ENCODE measurements around the gene PSMD13.
"Not testable (repeated sequence)": the region's sequence is repeated elsewhere in the genome, so short reads cannot be mapped to it uniquely, and the experiment has no call there.

PSMD13 gene

DNA sequence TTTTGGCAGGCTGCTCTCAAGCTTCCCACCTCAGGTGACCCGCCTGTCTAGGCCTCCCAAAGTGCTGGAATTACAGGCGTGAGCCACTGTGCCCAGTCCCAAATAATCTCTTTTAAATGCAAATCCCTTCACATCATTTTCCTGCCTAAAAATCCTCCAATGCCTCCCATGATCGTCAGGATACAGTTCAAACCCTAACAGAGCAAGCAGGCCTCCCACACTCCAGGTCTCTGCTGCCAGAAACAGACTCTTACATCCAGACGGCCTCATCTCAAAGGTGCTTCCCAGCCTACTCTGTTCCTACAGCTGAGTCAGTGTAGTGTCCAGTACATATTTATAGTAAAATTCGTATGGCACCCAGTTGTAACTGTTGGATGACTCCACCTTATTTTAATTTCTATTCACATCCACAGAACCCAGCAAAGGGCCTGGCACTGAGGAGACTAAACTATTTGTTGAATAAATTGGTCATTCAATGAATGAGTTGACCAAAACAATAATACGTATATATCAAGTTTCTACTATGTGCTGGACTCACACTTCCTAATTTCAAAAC is 8.9 kb upstream of the PSMD13 start:
- H3K36me3 ChIP-seq (ENCODE audit: control insufficient read depth in 2 of 2, insufficient read depth in 2 of 2, low read length in 2 of 2): peaks cover 0 to 9% of the 10 kb centered on the region in 2 donors
- no peaks in the 10 kb centered on the region for H3K9me3 ChIP-seq (ENCODE audit: control insufficient read depth in 2 of 2, low read length in 2 of 2)
- no peaks in the 10 kb centered on the region for H3K27me3 ChIP-seq (ENCODE audit: control insufficient read depth in 2 of 2, insufficient read depth in 2 of 2, low read length in 2 of 2)
- no peak overlapping the region for H3K27ac ChIP-seq (ENCODE audit: low read depth in 2 of 2, low read length in 2 of 2)
- H3K4me3 ChIP-seq (ENCODE audit: low read length in 2 of 2): no peak overlapping the region
- H3K9ac ChIP-seq (ENCODE audit: low read depth in 1 of 2, low read length in 2 of 2): no peak overlapping the region
- no peaks in the 10 kb centered on the region for H3K4me1 ChIP-seq (ENCODE audit: control insufficient read depth in 2 of 2, insufficient read depth in 2 of 2, low read length in 2 of 2)

DNA sequence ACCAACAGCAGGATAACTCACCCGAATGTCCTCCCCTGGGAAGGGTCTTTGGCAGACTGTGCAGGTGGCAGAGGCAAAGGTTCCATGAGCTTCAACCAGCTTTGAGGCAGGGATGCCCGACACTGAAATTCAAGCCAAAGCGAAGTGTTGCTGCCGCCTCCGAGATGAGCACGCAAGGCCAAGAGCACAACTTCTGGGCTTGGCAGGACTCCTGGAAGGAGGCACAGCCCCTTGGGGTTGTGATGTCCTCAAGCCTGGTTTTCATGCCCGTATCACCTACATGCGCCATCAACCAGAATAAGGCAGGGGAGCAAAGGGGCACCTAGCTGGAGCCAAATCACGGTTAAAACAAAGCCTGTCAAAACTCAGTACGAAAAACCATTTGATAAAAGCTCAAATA is 6.3 kb upstream of the PSMD13 start:
- Histone ChIP-seq H3K4me3 (ENCODE audit: low read length in 2 of 2) (no peak overlapping the region), H3K27ac (ENCODE audit: low read depth in 2 of 2, low read length in 2 of 2) (no peak overlapping the region), H3K4me1 (ENCODE audit: control insufficient read depth in 2 of 2, insufficient read depth in 2 of 2, low read length in 2 of 2) (peaks cover 3 to 6% of the 10 kb centered on the region in 2 donors), H3K36me3 (ENCODE audit: control insufficient read depth in 2 of 2, insufficient read depth in 2 of 2, low read length in 2 of 2) (peaks cover 0 to 6% of the 10 kb centered on the region in 2 donors), H3K9me3 (ENCODE audit: control insufficient read depth in 2 of 2, low read length in 2 of 2) (no peaks in the 10 kb centered on the region), H3K27me3 (ENCODE audit: control insufficient read depth in 2 of 2, insufficient read depth in 2 of 2, low read length in 2 of 2) (no peaks in the 10 kb centered on the region), H3K9ac (ENCODE audit: low read depth in 1 of 2, low read length in 2 of 2) (no peak overlapping the region)

DNA sequence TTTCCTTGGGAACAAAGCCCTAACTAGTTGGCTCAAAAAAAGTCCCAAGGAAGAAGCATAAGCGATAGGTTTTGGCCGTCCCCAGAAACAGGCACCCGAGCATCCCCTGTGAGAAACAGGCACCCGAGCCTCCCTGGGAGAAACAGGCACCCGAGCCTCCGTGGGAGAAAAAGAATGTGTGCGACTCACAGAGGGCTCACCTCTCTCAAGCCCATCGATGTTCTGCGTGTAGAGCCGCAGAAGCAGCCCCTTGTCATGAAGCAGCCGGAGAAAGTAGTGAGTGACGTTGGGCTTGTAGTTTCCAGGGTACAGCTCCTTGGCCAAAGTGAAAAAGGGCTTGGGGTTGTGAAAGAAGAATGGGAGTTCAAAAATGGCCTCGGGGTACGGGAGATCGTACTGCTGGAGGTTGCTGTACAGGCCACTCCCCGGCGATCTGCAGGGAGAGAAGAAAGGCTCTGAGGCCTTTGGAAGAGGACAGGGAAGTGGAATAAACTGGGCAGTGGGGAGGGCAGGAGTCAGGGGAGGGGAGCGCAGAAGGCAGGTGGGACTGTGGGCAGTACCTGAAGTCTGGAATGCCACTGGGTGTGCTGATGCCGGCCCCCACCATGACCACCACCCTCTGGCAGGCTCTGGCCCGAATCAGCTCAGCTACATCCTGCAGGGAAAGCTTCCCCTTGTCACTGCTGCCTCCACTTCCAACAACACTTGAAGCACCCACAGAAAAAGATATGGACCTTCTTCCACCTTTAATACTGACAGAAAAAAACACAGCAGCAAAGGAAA is 3.8 kb upstream of the PSMD13 start:
- H3K9ac ChIP-seq (ENCODE audit: low read depth in 1 of 2, low read length in 2 of 2): no peak overlapping the region
- H3K36me3 ChIP-seq (ENCODE audit: control insufficient read depth in 2 of 2, insufficient read depth in 2 of 2, low read length in 2 of 2): peaks cover 0 to 6% of the 10 kb centered on the region in 2 donors
- no peaks in the 10 kb centered on the region for H3K27me3 ChIP-seq (ENCODE audit: control insufficient read depth in 2 of 2, insufficient read depth in 2 of 2, low read length in 2 of 2)
- H3K9me3 ChIP-seq (ENCODE audit: control insufficient read depth in 2 of 2, low read length in 2 of 2): no peaks in the 10 kb centered on the region
- H3K27ac ChIP-seq (ENCODE audit: low read depth in 2 of 2, low read length in 2 of 2): no peak overlapping the region
- peaks cover 14 to 18% of the 10 kb centered on the region in 2 donors for H3K4me1 ChIP-seq (ENCODE audit: control insufficient read depth in 2 of 2, insufficient read depth in 2 of 2, low read length in 2 of 2)
- H3K4me3 ChIP-seq (ENCODE audit: low read length in 2 of 2): no peak overlapping the region

DNA sequence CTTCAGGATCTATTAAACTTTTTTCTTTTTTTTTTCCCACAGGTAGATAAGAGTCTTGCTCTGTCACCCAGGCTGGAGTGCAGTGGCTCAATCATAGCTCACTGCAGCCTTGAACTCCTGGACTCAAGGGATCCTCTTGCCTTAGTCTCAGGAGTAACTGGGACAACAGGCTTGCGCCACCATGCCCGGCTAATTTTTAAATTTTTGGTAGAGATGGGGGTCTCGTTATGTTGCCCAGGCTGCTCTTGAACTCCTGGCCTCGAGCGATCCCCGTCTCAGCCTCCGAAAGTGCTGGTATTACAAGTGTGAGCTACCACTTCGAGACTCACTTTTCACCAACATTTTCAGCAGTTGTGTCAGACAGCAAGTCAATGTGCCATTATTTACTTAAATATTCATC is 1.6 kb upstream of the PSMD13 start:
- peaks cover 4 to 12% of the 10 kb centered on the region in 2 donors for H3K36me3 ChIP-seq (ENCODE audit: control insufficient read depth in 2 of 2, insufficient read depth in 2 of 2, low read length in 2 of 2)
- H3K27ac ChIP-seq (ENCODE audit: low read depth in 2 of 2, low read length in 2 of 2): no peak overlapping the region
- H3K4me1 ChIP-seq (ENCODE audit: control insufficient read depth in 2 of 2, insufficient read depth in 2 of 2, low read length in 2 of 2): peaks cover 18% of the 10 kb centered on the region in 2 donors
- H3K27me3 ChIP-seq (ENCODE audit: control insufficient read depth in 2 of 2, insufficient read depth in 2 of 2, low read length in 2 of 2): no peaks in the 10 kb centered on the region
- peak overlapping the region; percentile 84 to 94 for H3K9ac ChIP-seq (ENCODE audit: low read depth in 1 of 2, low read length in 2 of 2)
- peak overlapping the region; percentile 71 to 82 for H3K4me3 ChIP-seq (ENCODE audit: low read length in 2 of 2)
- H3K9me3 ChIP-seq (ENCODE audit: control insufficient read depth in 2 of 2, low read length in 2 of 2): no peaks in the 10 kb centered on the region

DNA sequence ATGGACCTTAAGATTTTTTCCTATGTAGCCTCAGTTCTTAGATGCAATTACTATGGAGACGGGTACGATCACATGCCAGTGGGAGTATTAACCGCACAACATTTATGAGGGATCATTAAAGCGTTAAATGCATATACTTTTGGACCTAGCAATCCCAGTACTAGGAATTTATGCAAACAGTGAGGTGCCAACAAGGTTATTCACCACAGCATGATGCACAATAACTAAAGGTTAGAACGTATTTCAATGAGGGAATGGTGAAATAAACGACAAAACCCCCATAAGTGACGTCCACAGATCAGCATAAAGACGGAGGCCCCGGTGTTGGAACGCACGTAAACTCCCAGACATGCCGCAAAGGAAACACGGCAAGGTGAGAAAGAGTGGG is 1.2 kb upstream of the PSMD13 start:
- Histone ChIP-seq H3K36me3 (ENCODE audit: control insufficient read depth in 2 of 2, insufficient read depth in 2 of 2, low read length in 2 of 2) (peaks cover 4 to 9% of the 10 kb centered on the region in 2 donors), H3K27ac (ENCODE audit: low read depth in 2 of 2, low read length in 2 of 2) (peak overlapping the region; percentile 80 to 88), H3K9ac (ENCODE audit: low read depth in 1 of 2, low read length in 2 of 2) (peak overlapping the region; percentile 84 to 94), H3K4me1 (ENCODE audit: control insufficient read depth in 2 of 2, insufficient read depth in 2 of 2, low read length in 2 of 2) (peaks cover 18% of the 10 kb centered on the region in 2 donors), H3K27me3 (ENCODE audit: control insufficient read depth in 2 of 2, insufficient read depth in 2 of 2, low read length in 2 of 2) (no peaks in the 10 kb centered on the region), H3K9me3 (ENCODE audit: control insufficient read depth in 2 of 2, low read length in 2 of 2) (no peaks in the 10 kb centered on the region), H3K4me3 (ENCODE audit: low read length in 2 of 2) (peak overlapping the region; percentile 71 to 82)

DNA sequence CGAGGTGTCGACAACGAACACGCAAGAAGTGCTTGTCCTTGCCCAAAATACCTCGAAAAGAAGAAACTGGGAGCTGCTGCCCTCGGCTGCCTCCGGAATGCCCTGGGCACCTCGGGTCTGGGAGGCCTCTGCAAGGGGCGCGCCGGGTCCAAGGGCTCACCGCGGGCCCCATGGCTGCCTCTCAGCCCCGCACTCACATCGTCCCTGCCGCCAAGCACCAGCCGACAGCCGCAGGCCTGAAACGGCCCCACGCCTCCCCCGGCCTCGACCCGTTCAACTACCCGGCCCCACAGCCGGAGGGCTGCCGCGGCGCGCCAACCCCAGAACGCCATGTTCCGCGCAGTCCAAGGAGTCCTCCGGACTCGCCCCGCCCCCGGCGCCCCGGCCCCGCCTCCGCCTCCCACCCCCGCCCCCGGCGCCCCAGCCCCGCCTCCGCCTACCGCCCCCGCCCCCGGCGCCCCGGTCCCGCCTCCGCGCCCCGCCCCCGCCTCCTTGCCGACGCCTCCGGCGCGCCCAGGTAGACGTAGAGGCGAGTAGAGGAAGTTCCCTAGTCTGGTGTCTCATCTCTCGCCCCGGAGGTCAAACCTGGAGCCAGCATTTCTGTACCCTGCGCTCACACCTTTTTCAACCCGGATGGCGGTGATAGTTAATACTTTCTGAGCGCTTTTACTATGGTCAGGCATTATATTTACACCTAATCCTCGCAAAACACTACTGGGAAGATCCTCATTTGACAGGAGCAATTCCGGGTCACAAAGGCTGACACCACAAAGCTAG is 591 bp upstream of the PSMD13 start, which contains the start of gene SIRT3:
Gene SIRT3, minus strand, starts transcription at position 346 of the 777 bp plus-strand sequence. Its CDS starts 14 bp downstream, at position 332.
- H3K9me3 ChIP-seq (ENCODE audit: control insufficient read depth in 2 of 2, low read length in 2 of 2): no peaks in the 10 kb centered on the region
- H3K4me1 ChIP-seq (ENCODE audit: control insufficient read depth in 2 of 2, insufficient read depth in 2 of 2, low read length in 2 of 2): peaks cover 18% of the 10 kb centered on the region in 2 donors
- peak within 1 kb of the TSS; percentile 90 to 94 for H3K9ac ChIP-seq (ENCODE audit: low read depth in 1 of 2, low read length in 2 of 2)
- no peaks in the 10 kb centered on the region for H3K27me3 ChIP-seq (ENCODE audit: control insufficient read depth in 2 of 2, insufficient read depth in 2 of 2, low read length in 2 of 2)
- peaks cover 7 to 9% of the 10 kb centered on the region in 2 donors for H3K36me3 ChIP-seq (ENCODE audit: control insufficient read depth in 2 of 2, insufficient read depth in 2 of 2, low read length in 2 of 2)
- H3K4me3 ChIP-seq (ENCODE audit: low read length in 2 of 2): peak within 1 kb of the TSS; percentile 77 to 92
- H3K27ac ChIP-seq (ENCODE audit: low read depth in 2 of 2, low read length in 2 of 2): peak within 1 kb of the TSS; percentile 97 to 98

DNA sequence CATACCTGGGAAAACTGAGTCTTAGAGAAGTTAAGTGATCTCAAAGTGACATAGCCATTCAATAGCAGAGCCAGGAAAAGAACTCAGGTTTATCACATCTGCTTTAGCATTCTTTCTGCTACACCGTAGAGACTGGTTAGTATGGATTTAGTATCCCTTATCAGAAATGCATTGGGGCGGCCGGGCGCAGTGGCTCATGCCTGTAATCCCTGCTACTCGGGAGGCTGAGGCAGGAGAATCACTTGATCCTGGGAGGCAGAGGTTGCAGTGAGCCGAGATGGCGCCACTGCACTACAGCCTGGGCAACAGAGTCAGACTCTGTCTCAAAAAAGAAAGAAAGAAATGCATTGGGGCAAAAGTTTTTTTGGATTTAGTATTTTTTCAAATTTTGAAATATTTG is 1.6 kb downstream of the PSMD13 start:
- H3K27me3 ChIP-seq (ENCODE audit: control insufficient read depth in 2 of 2, insufficient read depth in 2 of 2, low read length in 2 of 2); H3K9me3 ChIP-seq (ENCODE audit: control insufficient read depth in 2 of 2, low read length in 2 of 2); H3K9ac ChIP-seq (ENCODE audit: low read depth in 1 of 2, low read length in 2 of 2); H3K27ac ChIP-seq (ENCODE audit: low read depth in 2 of 2, low read length in 2 of 2): not testable (repeated sequence)
- peaks cover 13 to 17% of the 10 kb centered on the region in 2 donors for H3K36me3 ChIP-seq (ENCODE audit: control insufficient read depth in 2 of 2, insufficient read depth in 2 of 2, low read length in 2 of 2)
- peak overlapping the region in 1 of 2 donors; percentile 92 for H3K4me3 ChIP-seq (ENCODE audit: low read length in 2 of 2)
- H3K4me1 ChIP-seq (ENCODE audit: control insufficient read depth in 2 of 2, insufficient read depth in 2 of 2, low read length in 2 of 2): peaks cover 18% of the 10 kb centered on the region in 2 donors

DNA sequence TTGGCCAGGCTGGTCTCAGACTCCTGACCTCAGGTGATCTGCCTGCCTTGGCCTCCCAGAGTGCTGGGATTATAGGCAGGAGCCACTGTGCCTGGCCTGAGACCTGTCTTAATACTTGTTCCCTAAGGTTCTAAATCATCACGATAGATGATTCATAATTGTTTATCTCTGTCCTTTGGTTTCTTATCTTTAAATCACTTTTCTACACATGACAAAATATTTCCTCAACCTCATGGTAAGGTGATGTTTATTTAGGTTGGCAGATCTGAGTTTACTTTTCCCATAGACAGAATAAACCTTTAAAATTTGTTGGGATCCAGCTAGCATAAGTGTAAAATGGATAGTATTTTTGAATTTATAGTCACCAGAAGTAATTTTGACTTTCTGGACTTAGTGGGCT is 3.5 kb downstream of the PSMD13 start:
- Histone ChIP-seq H3K27ac (ENCODE audit: low read depth in 2 of 2, low read length in 2 of 2) (no peak overlapping the region), H3K9ac (ENCODE audit: low read depth in 1 of 2, low read length in 2 of 2) (no peak overlapping the region), H3K27me3 (ENCODE audit: control insufficient read depth in 2 of 2, insufficient read depth in 2 of 2, low read length in 2 of 2) (no peaks in the 10 kb centered on the region), H3K36me3 (ENCODE audit: control insufficient read depth in 2 of 2, insufficient read depth in 2 of 2, low read length in 2 of 2) (peaks cover 22 to 33% of the 10 kb centered on the region in 2 donors), H3K4me1 (ENCODE audit: control insufficient read depth in 2 of 2, insufficient read depth in 2 of 2, low read length in 2 of 2) (peaks cover 13 to 16% of the 10 kb centered on the region in 2 donors), H3K4me3 (ENCODE audit: low read length in 2 of 2) (no peak overlapping the region), H3K9me3 (ENCODE audit: control insufficient read depth in 2 of 2, low read length in 2 of 2) (no peaks in the 10 kb centered on the region)

DNA sequence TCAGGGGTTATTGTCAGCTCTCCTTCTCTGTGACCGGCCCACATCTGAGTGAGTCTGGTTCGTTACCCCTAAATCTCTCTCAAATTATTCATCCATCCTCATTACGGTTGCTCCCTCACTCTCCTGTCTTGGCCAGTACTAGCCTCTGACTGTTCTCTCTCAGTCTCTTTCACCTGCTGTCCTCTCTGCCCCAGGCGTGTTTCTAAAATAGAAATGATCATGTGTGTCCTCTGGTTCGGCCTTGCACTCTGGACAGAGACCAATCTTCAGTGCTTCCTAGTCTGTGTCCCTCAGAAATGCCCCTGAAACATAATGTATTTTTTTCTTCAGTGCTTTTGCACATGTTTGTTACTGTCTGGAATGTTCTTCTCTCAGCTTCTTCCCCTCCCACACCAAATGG is 4.9 kb downstream of the PSMD13 start:
- Histone ChIP-seq H3K27ac (ENCODE audit: low read depth in 2 of 2, low read length in 2 of 2) (no peak overlapping the region), H3K4me3 (ENCODE audit: low read length in 2 of 2) (no peak overlapping the region), H3K4me1 (ENCODE audit: control insufficient read depth in 2 of 2, insufficient read depth in 2 of 2, low read length in 2 of 2) (peaks cover 8 to 11% of the 10 kb centered on the region in 2 donors), H3K9me3 (ENCODE audit: control insufficient read depth in 2 of 2, low read length in 2 of 2) (no peaks in the 10 kb centered on the region), H3K9ac (ENCODE audit: low read depth in 1 of 2, low read length in 2 of 2) (no peak overlapping the region), H3K36me3 (ENCODE audit: control insufficient read depth in 2 of 2, insufficient read depth in 2 of 2, low read length in 2 of 2) (peaks cover 32 to 45% of the 10 kb centered on the region in 2 donors), H3K27me3 (ENCODE audit: control insufficient read depth in 2 of 2, insufficient read depth in 2 of 2, low read length in 2 of 2) (no peaks in the 10 kb centered on the region)

DNA sequence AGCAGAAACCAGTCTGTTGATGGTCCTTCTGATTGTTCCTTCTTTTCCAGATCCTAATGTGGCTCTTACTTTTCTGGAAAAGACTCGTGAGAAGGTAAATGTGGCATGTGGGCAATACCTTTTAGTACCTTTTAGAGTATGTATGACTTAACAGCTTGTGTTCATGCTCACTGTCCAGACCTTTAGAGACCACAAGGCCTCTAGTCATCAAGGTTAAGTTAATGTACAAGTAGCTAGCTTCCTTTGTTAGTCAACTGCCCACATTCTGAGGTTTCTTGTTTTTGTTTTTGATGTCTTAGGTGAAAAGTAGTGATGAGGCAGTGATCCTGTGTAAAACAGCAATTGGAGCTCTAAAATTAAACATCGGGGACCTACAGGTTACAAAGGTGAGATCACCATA is 7.6 kb downstream of the PSMD13 start:
- no peak overlapping the region for H3K9ac ChIP-seq (ENCODE audit: low read depth in 1 of 2, low read length in 2 of 2)
- no peak overlapping the region for H3K4me3 ChIP-seq (ENCODE audit: low read length in 2 of 2)
- H3K27me3 ChIP-seq (ENCODE audit: control insufficient read depth in 2 of 2, insufficient read depth in 2 of 2, low read length in 2 of 2): no peaks in the 10 kb centered on the region
- H3K36me3 ChIP-seq (ENCODE audit: control insufficient read depth in 2 of 2, insufficient read depth in 2 of 2, low read length in 2 of 2): peaks cover 46 to 66% of the 10 kb centered on the region in 2 donors
- H3K9me3 ChIP-seq (ENCODE audit: control insufficient read depth in 2 of 2, low read length in 2 of 2): no peaks in the 10 kb centered on the region
- H3K27ac ChIP-seq (ENCODE audit: low read depth in 2 of 2, low read length in 2 of 2): no peak overlapping the region
- H3K4me1 ChIP-seq (ENCODE audit: control insufficient read depth in 2 of 2, insufficient read depth in 2 of 2, low read length in 2 of 2): no peaks in the 10 kb centered on the region
